Lung (tissue), 16 donors: ENCODE data around the gene TBRG4. TPM values are rescaled to one million over a fixed set of nuclear protein-coding genes. Genes with fewer than 3 reads are reported as not detected.

Experiments
- ATAC-seq: fragments of 200-7000 bp; cut with Tn5 transposase; one replicate; pipeline ENCODE4 v1.9.1; 2020; ENCODE audit warnings: moderate number of reproducible peaks; ENCODE audit not compliant: insufficient read depth, low FRiP score
- DNase-seq, 3 donors: peaks; one replicate each; pipeline ENCODE4 v3.0.0-alpha.2; 2013 to 2017
- H3K27ac ChIP-seq, 2 donors: one replicate each; pipeline ENCODE4 v1.5.1; 2013; ENCODE audit warnings: mild to moderate bottlenecking in 2 of 2, moderate library complexity in 2 of 2, control low read depth in 1 of 2, inconsistent platforms in 1 of 2, low read depth in 1 of 2, low read length in 1 of 2
- H3K27me3 ChIP-seq, 3 donors: one replicate each; pipeline ENCODE4 v1.5.1; 2013; ENCODE audit warnings: low read length in 2 of 3; ENCODE audit not compliant: control insufficient read depth in 3 of 3, insufficient read depth in 3 of 3
- H3K36me3 ChIP-seq, 4 donors: one replicate each; pipeline ENCODE4 v1.5.1; 2013; ENCODE audit warnings: low read length in 4 of 4, mild to moderate bottlenecking in 1 of 4, moderate library complexity in 1 of 4; ENCODE audit not compliant: control insufficient read depth in 4 of 4, insufficient read depth in 4 of 4
- H3K4me1 ChIP-seq, 5 donors: one replicate each; pipeline ENCODE4 v1.5.1; 2013; ENCODE audit warnings: low read length in 5 of 5, mild to moderate bottlenecking in 2 of 5, moderate library complexity in 1 of 5; ENCODE audit not compliant: control insufficient read depth in 5 of 5, insufficient read depth in 5 of 5
- H3K4me3 ChIP-seq: one replicate; pipeline ENCODE4 v1.5.1; 2013; ENCODE audit warnings: mild to moderate bottlenecking, control low read depth, moderate library complexity
- H3K9ac ChIP-seq, 2 donors: one replicate each; pipeline ENCODE4 v1.5.1; 2013; ENCODE audit warnings: low read length in 2 of 2, control low read depth in 1 of 2; ENCODE audit not compliant: insufficient read depth in 1 of 2
- H3K9me3 ChIP-seq, 4 donors: one replicate each; pipeline ENCODE4 v1.5.1; 2013; ENCODE audit warnings: low read length in 3 of 4, mild to moderate bottlenecking in 1 of 4, moderate library complexity in 1 of 4; ENCODE audit not compliant: control insufficient read depth in 4 of 4, insufficient read depth in 3 of 4
- CTCF ChIP-seq: IDR thresholded peaks from 2 replicates; pipeline ENCODE4 v1.5.1; 2012; ENCODE audit warnings: mild to moderate bottlenecking; ENCODE audit errors: control extremely low read depth, extremely low read depth
- WGBS, 2 donors: extraction: QIAGEN DNeasy Blood & Tissue Kit; methylation state at CpG; one replicate each; pipeline ENCODE4 v1.1.7; 2013; 5-methylcytosine and 5-hydroxymethylcytosine counted together
- long read RNA-seq, 5 donors: transcript quantifications; one replicate each; lab custom pipeline, GENCODE V29; 2026
- polyA plus RNA-seq, 2 donors: library from polyadenylated mRNA; stranded (reverse); fragments of 200-250 nt; gene quantifications; one replicate each; pipeline ENCODE4 v1.2.1, GENCODE V29; 2013
- total RNA-seq, 2 donors: library from RNA; depleted of rRNA in 1 of 2; stranded (reverse); fragments of >200 nt in 1 of 2; gene quantifications; one replicate each; pipeline ENCODE4 v1.2.1, GENCODE V29; 2014 to 2021
- donor health status: control.
- donor health status: control.
- donor health status: Bipolar disorder and iron deficiency.
- donor health status: healthy.
- donor health status: DM: yes; HTN: yes; CAD: no.

Gene TBRG4
- total RNA-seq (10 to 100 TPM; 32.2 to 65.6 TPM), polyA plus RNA-seq (10 to 100 TPM; 36.2 to 57.6 TPM)
- long read RNA-seq, donor 1, partial matches to known transcripts: 12 of 19 reads
- long read RNA-seq, donor 1, other reads (novel, unspliced or antisense): 0 of 19 reads
- long read RNA-seq, donor 2, partial matches to known transcripts: 0 of 1 reads
- long read RNA-seq, donor 2, other reads (novel, unspliced or antisense): 0 of 1 reads
- long read RNA-seq, donor 3, partial matches to known transcripts: 0 of 1 reads
- long read RNA-seq, donor 3, other reads (novel, unspliced or antisense): 0 of 1 reads
- long read RNA-seq, donor 4, partial matches to known transcripts: 5 of 7 reads
- long read RNA-seq, donor 4, other reads (novel, unspliced or antisense): 0 of 7 reads
- long read RNA-seq, donor 5, partial matches to known transcripts: 5 of 12 reads
- long read RNA-seq, donor 5, other reads (novel, unspliced or antisense): 0 of 12 reads

DNA sequence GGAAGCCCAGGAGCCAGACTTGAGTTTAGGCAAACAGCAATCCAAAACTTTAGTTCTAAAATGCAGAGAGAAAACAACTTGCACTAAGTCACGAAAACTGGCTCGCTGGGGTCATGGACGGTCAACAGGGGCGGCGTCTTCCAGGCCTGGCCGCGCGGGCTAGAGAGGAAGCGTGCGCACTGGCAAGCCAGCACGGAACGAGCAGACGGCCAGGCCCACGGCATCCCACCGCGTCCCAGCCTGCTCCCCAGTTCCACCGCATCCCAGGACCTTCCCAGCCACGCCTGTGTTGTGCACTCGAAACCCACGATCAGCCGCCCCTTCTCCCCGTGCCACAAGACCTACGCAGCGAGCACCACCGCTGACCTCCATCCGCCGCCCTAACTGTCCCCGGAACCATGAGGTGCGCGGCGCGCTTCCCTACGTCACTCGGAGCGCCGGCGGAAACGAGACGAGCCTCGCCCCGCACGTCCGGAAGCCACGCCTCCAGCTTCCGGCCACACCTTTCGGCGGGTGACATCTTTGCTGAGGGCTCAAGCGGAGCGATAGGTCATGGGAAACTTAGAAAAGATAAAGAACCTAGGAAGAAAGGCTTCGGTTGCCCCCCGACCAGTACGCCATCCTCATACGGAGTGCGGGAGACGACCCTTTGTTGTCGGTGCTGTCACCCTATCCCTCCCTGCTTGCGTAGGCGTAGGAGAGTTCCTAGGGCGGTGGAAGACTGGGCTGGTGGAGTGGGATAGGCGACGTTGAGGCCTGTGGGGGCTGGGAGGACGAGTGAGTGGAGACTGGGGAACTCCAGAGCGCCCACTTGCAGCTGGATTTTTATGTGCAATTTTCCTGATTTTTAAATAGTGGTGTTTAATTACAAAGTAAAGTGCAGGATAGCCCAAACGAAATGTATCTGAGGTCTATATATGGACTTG, at the start of gene TBRG4:
Gene TBRG4, minus strand, starts transcription at position 400 of the 926 bp plus-strand sequence. CDS start 2,460 bp downstream, outside the sequence.
- WGBS, 2 donors: 0 to 1% methylated on average over 64 of the region's 64 CpGs
- Histone ChIP-seq H3K27me3 (no peaks in the 10 kb centered on the region), H3K27ac (peak within 1 kb of the TSS; percentile 85 to 99), H3K9me3 (no peaks in the 10 kb centered on the region), H3K4me3 (peak within 1 kb of the TSS; percentile 68), H3K9ac (peak within 1 kb of the TSS; percentile 94 to 97), H3K4me1 (peaks cover 3 to 15% (median 8%) of the 10 kb centered on the region in 5 donors), H3K36me3 (peaks cover 10 to 27% (median 16%) of the 10 kb centered on the region in 4 donors)
- ATAC-seq (peak; percentile 97), DNase-seq (peak; percentile 95 to 98 (median 98))
- TF ChIP-seq CTCF: peak; percentile 16

DNA sequence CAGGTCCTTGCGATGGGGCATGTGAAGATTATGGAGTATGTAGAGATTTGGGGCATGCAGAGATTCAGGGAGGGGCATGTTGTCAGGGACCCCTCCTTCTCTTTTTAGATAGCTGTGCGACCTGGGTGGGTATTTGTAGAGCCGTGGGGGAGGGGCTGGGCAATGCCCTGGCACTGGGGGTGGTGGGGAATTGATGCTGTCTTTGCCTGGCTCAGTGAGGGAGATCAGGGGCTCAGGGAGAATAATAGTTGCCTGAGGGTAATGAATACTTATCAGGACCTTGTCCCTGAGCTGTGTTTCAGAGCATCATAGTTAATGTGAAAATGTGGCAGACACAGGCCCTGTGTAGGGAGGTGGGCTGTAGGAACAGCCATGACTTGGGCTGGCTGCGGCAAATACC, 49.6 kb upstream of the TBRG4 start:
- DNase-seq (peak in 1 of 3 donors; percentile 1), ATAC-seq (no peak)
- Histone ChIP-seq H3K9ac (no peak overlapping the region), H3K27me3 (peaks cover 0 to 31% (median 8%) of the 10 kb centered on the region in 3 donors), H3K9me3 (peaks cover 0 to 2% (median 1%) of the 10 kb centered on the region in 4 donors), H3K27ac (peak overlapping the region in 1 of 2 donors; percentile 12), H3K4me3 (no peak overlapping the region), H3K36me3 (peaks cover 0 to 1% (median 0%) of the 10 kb centered on the region in 4 donors), H3K4me1 (peaks cover 0 to 4% (median 0%) of the 10 kb centered on the region in 5 donors)
- no peak for TF ChIP-seq CTCF
- WGBS, 2 donors: 67 to 79% methylated on average over 4 of the region's 4 CpGs

- H3K4me1 ChIP-seq: peaks cover 0 to 4% (median 0%) of the 10 kb centered on the region in 5 donors
- no peak for TF ChIP-seq CTCF
- H3K9ac ChIP-seq: no peak overlapping the region
- H3K27me3 ChIP-seq: peaks cover 0 to 31% (median 8%) of the 10 kb centered on the region in 3 donors
- H3K27ac ChIP-seq: peak overlapping the region in 1 of 2 donors; percentile 15
- no peak for ATAC-seq
- H3K9me3 ChIP-seq: peaks cover 0 to 2% (median 1%) of the 10 kb centered on the region in 4 donors
- WGBS, 2 donors: 39 to 43% methylated on average over 10 of the region's 10 CpGs
- DNase-seq: peak in 1 of 3 donors; percentile 2
- no peak overlapping the region for H3K4me3 ChIP-seq
- peaks cover 0 to 1% (median 0%) of the 10 kb centered on the region in 4 donors for H3K36me3 ChIP-seq
These were observed 49.0 kb upstream of the TBRG4 start for GRCh38 chr7:45160417-45160881.
